Activated naive CD8-positive, alpha-beta T cell treated with anti-CD3 and anti-CD28 coated beads, Interleukin-2, amount 50 U/mL, for 16 hours (primary cell): Measurements from ENCODE around the gene JPT2.
"Not testable (repeated sequence)": the region's sequence is repeated elsewhere in the genome, so short reads cannot be mapped to it uniquely, and the experiment has no call there.

Experiments used
- DNase-seq: peaks from one replicate; pipeline ENCODE4 v3.0.0-alpha.2; 2020; ENCODE audit warnings: low read depth, low spot score

Gene JPT2

DNA sequence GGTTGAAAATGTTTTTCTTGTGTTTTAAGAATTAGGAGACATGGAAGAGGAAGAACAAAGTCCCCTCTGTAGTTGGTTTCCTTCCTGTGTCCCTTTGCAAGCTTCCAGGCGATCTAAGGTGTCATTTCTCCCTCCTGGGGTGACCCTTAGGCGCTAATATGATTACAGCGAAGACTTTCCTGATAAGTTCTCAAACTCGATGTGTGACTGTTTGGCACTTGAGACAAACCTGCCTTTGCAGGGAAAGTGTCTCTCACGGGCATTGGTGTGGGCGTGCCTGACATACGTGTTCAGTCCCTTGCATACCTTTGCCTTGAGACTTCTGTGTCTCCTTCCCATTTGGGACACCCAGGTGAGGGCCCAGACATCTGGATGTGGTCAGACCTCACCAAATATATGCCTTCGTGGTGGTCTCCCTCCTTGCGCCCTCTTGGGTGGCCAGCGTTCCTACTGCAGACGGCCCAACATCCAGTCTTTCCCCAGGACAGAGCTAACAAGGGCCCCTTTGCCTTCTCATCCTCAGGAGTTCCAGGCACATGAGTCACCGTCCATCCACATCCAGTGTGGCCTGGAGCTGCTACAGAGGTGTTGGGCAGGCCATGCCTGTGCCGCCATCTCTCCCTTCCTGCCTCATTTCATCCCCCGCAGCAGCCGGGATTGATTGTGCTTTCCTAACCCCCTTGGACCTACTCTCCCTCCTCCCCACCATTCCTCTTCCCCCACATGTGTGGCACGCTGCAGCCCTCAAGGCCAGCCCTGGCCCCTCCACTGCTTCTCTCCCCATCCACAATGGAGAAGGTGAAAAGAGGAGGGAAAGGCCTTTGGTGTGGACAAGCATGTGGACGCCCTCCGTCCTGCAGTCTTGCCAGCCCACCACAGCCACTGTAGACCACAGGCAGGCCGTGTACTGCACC is 3.1 kb upstream of the JPT2 start:
- no peak for DNase-seq

DNA sequence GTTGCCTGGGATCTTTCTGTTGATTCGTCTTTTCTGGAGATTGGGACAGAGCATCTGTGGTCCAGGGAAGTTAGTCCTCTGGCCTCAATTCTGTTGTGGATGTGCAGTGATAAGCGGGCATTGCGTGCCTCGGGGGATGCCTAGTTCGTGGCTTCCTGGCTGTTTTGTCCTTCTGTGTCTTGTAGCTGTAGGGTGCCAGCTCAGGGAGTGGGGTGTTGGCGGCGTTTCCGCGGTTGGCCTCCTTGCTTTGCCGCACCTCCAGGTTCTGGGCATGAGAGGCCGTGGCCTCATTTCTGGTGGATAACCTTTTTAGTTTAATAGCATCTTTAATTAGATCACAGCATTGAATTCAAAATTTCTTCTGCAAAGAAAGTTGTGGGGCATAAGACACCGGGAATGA is 1.4 kb upstream of the JPT2 start:
- no peak for DNase-seq

DNA sequence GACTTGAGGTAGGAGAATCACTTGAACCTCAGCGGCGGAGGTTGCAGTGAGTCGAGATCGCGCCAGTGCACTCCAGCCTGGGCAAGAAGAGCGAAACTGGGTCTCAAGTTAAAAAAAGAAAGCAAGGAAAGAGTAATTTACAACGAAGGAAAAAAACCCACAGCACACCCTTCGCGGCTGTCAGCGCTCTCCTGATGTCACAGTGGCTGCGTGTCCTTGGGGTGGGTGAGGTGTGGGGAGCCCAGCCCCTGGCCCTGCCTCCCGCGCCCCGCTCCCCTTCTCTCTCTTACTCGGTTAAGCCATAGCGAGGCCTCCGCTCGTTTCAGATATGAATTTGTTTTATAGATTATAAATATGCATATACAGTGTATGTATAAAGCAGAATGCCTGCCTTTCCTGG is 740 bp upstream of the JPT2 start:
- no peak for DNase-seq

DNA sequence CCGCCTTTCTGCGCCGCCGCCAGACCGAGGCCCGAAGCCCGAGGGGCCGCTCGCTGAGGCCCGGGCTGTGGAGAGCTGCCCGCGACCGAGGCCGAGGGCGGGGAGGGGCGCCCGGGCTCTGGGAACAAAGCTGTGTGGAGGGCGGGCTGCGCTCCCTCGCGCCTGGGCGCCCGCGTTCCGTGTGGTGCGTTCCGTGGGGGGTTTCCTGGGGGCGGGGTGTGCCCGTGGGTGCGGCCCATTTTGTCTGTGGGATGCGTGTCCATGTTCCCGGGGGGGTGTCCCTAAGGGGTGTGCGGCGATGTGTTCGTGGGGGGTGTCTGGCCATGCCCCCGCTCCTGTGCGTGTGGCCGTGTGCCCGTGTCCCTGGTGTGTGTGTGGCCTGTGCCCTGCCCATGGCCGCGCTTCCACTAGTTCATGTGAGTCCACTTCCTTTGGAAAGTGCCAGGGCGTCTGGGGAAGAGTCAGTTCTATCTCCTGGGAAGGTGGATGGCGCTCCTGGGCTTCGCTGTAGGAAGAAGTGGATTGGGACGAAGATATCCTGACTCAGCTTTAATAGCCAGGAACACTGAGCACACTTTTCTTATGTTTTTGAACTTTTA is 520 bp downstream of the JPT2 start:
- peak; percentile 17 for DNase-seq

DNA sequence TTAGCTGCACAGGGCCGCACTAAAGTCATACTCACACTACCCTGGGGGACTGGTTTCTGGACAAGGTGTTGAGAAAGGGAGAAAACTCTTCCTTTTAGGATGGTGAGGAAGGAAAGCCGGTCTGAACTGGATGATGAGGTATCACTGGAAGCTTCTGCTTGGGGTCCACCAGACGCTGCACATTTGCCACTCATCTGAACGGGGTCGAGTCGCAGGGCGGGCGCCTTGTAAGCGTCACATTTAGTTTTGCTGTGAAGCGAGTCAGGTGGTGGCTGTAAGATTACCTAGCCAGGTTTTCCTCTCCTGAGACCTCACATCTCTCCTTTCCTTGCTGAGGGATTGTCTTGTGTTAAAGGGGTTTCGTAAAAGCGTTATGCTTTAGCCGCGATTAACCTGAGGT is 2.3 kb downstream of the JPT2 start:
- no peak for DNase-seq

DNA sequence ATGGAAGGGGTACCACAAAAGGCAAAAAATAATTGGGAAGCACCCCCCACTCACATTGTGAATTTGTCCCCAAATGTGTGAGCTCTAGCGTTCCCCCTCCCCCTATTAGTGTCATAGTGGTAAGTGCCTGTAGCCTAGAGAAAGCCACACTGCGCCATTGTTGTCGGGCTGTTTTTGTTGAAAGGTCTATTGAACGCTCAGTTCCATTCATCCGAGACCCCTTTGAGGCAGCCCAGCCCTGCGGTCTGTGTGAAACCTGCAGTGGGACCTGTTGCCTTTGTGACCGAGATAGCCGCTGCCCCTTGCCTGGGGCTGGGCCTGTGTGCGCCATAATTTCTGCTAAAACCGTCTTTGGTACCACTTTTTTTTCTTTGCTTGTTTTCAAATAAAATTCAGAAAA is 3.0 kb downstream of the JPT2 start:
- DNase-seq, result no peak

DNA sequence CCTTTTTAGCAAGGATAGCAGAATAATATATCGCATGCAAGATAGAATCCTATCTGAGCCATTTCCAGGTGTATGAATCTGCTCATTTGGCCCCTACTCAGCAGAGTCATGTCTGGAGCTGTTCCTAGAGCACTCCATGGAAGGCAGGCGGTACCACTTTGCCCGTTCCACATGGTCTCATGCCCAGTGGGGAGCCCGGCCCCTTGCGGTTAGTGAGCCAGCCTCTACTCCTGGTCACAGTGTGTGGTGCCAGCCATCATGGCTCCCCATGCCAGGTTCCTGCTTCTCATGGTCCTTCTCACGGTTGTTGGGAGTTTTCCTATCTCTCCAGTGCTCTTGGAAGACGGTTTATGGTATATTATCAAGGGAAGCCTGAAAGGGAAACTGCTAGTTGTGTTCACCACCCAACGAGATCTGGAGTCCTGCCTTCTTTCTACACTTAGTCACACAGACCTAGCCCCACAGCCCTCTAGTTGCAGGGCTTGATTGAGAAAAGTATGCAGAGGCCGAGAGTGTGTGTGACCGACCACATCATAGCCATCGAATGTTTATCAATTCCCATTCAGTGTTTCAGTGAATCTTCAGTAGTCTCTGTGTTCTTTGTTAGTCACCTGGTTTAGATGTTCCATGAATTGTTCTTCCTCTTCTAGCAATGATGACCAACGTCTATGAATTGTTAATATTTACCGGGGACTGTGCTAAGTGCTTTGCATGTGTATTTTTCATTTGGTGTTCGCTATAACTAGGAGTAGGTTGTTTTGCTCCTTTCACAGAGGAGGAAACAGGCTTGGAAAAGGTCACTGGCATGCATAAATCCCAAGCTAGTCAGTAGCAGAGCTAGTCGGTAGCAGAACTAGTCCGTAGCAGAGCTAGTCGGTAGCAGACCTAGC is 9.6 kb downstream of the JPT2 start:
- DNase-seq, result no peak

DNA sequence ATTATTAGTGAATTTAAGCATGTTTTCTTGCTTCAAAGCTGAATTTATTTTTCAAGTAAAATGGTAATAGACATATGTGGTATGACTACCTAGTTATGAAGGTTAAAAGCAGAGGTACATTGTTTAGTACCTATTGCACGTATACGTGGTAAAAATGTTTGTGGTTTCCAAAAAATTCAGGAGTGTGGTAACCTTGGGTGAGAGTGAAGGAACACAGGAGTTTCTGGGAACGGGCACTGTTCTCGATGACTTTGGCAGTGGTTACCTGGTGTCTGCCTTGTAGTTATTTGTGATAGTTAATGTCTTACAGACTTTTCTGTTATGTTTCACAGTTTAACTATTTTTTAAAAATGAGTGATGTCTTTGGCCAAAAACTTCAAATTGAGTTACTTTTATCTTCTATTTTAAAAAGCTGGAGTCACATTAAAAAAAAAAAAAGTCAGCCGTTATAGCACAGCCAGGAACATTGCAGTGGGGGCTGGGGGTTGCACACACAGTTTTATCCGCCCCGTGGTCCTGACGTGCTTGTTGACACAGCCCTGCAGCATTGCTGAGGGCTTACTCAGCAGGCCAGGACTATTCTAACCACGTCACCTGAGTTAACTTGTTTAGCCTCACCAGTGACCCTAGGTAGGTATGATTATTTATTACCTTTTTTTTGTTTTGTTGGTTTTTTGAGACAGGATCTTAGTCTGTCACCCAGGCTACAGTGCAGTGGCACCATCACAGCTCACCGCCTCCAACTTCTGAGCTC is 10.9 kb downstream of the JPT2 start:
- DNase-seq, result no peak

DNA sequence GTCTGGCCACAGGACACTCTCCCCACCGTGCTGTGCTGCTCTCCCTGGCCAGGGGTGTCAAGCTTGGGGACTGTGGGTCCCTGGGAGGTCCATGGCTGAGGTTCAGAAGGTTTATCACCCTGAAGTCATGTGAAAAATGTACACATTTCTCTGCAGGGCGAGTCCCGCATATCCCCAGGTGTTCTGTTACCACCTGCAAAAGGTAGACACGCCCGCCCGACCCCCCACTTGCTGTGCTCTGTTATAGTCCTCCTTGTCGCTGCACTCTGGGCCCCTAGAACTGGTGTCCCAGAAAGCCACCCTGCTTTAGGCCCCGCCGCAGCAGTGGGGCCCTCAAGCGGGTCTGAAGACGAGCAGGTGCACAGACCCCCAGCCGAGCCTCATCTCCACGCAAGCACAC is 11.8 kb downstream of the JPT2 start:
- DNase-seq, result no peak

DNA sequence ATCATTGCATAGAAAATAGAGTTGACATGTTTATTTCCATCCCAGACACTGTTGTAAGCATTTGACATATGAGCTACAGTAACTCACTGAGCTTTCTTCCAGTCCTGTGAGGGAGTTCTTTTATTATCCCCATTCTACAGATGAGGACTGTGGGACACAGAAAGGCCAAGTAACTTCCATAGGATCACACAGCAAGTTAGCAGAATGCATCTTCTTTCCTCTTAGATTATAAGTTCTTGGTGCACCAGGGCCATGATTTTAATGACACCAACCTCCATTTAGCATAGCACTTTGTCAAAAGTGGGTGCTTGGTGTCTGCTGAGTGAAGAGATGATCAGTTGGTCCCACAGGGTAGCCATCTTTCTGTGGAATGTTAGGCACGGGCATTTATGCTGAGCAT is 12.7 kb downstream of the JPT2 start:
- no peak for DNase-seq

DNA sequence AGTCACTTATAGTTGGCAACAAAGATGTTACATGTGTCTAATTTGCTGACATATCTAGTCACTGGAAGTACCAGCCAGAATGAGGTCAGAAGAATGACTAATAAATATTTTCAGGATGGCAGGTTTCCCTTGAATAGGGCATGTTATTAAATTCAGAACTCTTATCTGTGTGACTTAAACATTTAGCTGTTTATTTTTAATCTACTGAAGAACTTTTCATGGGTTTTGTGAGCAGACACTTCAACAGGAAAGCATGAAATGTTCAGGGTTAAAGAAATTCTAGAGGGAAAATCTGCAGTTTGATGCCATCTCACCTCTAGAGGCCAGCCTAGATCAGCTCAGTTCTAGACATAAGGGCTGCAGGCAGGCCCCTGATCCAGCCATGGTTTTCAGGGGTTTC is 13.2 kb downstream of the JPT2 start:
- no peak for DNase-seq

DNA sequence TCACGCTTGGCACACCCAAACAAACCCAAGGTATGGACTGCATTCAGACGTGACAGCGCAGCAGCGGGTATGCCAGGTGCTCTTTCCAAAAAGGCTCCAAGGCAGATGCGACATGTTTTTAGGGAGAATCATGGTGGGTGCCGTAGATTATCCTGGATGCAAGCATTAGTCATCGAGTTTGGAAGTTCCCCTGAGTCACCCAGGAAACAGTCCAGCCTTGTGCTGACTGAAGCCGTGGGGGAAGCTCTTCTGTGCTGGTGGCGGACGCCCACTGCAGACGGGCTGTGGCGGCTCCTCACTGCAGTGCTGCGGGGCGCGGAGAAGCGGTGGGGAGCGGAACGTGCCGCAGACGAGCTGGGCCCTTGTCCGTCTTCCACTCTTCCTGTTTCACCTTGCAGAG is 13.9 kb downstream of the JPT2 start:
- DNase-seq, result no peak

DNA sequence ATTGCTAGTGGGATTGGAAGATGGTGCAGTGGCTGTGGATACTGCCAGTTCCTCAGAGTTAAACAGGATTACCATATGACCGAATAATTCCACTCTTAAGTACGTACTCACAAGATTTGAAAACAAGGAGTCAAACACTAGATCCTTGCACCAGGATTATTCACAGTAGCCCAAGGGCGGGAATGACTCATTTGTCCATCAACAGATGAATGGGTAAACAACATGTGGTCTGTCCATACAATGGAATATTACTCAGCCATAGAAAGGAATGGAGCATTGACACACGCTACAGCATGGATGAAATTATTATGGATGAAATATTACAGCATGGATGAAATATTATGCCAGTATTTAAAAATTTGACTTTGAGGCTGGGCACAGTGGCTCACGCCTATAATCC is 18.8 kb downstream of the JPT2 start:
- DNase-seq, result no peak

DNA sequence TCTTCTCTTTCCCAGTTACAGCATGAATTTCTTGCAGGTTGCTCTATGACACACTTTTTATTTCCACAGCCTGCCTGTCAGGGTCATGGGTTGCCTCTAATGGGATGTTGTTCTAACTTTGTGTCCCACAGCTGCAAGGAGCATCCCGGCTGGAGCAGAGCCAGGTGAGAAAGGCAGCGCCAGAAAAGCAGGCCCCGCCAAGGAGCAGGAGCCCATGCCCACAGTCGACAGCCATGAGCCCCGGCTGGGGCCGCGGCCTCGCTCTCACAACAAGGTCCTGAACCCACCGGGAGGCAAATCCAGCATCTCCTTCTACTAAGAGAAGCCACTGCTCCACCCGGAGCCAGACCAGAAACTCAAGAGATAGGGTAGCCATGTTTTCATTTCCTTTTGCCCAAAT is 20.6 kb downstream of the JPT2 start:
- DNase-seq, result no peak

DNA sequence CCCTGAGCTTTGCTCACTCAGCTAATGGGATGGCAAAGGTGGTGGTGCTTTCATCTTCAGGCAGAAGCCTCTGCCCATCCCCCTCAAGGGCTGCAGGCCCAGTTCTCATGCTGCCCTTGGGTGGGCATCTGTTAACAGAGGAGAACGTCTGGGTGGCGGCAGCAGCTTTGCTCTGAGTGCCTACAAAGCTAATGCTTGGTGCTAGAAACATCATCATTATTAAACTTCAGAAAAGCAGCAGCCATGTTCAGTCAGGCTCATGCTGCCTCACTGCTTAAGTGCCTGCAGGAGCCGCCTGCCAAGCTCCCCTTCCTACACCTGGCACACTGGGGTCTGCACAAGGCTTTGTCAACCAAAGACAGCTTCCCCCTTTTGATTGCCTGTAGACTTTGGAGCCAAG is 22.2 kb downstream of the JPT2 start:
- no peak for DNase-seq

DNA sequence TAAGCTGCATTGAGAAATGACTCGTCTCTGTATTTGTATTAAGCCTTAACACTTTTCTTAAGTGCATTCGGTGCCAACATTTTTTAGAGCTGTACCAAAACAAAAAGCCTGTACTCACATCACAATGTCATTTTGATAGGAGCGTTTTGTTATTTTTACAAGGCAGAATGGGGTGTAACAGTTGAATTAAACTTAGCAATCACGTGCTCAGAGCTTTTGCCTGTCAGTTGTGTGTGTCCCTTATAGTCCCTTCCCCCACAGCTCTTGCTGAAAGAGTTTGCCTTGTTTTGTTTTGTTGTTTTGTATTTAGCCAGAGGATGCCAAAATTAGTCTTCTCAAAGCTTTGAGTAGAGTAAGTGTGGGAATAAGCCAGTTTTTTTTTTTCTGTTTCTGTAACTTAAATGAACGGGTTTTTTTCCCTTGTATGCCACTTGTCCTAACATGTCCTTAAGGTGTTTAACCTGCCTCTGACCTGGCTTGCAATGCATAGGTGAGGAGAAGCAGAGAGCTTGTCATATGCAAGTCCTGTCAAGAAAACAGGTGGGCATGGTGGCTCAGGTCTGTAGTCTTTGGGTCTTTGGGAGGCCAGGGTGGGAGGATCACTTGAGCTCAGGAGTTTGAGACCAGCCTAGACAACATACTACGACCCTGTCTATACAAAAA is 23.3 kb downstream of the JPT2 start:
- no peak for DNase-seq

DNA sequence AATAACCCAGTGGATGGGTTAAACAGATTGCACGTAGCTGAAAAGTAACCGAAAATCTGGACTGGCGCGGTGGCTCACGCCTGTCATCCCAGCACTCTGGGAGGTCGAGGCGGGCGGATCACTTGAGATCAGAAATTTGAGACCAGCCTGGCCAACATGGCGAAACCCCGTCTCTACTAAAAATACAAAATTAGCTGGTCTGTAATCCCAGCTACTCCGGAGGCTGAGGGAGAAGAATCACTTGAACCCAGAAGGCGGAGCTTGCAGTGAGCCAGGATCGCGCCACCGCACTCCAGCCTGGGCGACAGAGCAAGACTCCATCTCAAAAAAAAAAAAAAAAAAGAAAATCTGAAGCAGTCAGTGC is 27.2 kb downstream of the JPT2 start:
- DNase-seq, result not testable (repeated sequence)

DNA sequence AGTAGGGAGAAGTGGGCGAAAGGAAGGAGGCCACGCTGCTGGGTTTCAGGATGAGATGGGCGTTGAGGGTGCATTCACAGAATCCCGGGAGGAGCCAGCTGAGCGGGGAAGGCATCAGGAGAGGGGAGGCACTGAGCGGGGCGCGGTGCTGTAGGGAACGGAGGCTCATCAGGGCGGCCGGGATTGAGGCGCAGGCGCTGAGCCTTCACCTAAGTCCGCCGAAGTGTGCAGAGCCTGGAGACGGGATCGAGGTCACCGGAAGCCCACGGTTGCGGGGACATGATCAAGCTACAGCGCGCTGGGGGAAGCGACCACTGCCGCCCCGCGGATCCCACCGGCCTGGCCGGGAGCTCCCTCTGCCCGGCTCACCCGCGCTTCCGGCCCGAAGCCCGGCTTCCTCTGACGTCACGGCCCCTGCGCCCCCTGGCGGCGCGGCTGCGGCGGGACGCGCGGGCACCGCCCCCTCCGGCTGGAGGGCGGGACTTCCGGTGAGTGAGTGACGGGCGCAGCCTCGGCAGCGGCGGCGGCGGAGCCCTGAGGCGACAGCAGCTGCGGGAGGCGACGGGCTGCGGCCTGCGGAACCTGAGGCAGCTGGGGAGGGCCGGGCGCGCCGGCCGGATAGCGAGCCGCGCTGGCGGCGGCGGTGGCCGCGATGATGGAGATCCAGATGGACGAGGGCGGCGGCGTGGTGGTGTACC is 27.8 kb downstream of the JPT2 start, which contains the start of gene MAPK8IP3:
Gene MAPK8IP3, plus strand, starts transcription at position 508 of the 698 bp plus-strand sequence. Its CDS starts 145 bp downstream, at position 653.
- peak; percentile 85 for DNase-seq

DNA sequence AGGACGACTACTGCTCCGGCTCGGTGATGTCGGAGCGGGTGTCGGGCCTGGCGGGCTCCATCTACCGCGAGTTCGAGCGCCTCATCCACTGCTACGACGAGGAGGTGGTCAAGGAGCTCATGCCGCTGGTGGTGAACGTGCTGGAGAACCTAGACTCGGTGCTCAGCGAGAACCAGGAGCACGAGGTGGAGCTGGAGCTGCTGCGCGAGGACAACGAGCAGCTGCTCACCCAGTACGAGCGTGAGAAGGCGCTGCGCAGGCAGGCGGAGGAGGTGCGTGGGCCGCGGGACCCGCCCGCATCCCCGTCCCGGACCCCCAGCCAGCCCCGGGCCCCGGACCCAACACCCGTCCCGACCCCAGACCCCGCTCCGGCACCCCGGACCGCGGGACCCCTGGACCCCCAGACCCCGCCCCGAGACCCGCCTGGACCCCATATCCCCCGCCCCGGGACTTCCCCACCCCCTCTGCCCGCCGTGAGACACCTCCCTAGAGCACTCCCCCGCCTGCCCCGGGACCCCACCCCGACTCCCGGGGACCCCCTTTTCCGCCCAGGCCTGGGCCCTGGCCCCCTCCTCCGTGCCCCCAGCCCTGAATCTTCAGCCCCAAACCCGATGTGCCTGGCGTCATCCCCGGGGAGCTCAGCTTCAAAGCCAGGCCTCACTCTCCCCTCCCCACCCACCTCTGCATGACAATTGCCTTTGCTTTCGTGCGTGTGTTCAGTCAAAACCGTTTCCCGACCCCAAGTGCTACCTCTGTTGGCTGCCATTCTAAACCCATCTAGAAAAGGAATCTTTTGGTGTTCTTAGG is 28.5 kb downstream of the JPT2 start:
- DNase-seq, result peak; percentile 47
